ENCODE measurements around the gene MINDY1.
A peak's percentile ranks its signal among the peaks of the same experiment; 100 is the strongest.

MINDY1 gene

GRCh38 chr1:150981805-150982712, 24.6 kb downstream of the MINDY1 start, which contains the start of gene ANXA9:
ANXA9 (plus strand) TSS chr1:150982292; CDS start chr1:150983106, 814 bp downstream.
- DNase-seq (ENCODE audit: low spot score): no peak
- TF ChIP-seq CTCF (IDR thresholded peaks at IDR 0.05; ENCODE audit: extremely low read depth, insufficient read depth, missing control alignments): no peak
- in situ Hi-C loops (cut with MboI; ENCODE audit: low pct_unique_long_range_greater_than_20kb, low sequenced_read_pairs, unreplicated experiment): no loop called here

GRCh38 chr1:150981177-150981804, 25.4 kb downstream of the MINDY1 start:
- DNase-seq (ENCODE audit: low spot score): no peak
- in situ Hi-C loops (cut with MboI; ENCODE audit: low pct_unique_long_range_greater_than_20kb, low sequenced_read_pairs, unreplicated experiment): no loop called here
- TF ChIP-seq CTCF (IDR thresholded peaks at IDR 0.05; ENCODE audit: extremely low read depth, insufficient read depth, missing control alignments): no peak

GRCh38 chr1:150979092-150980056, 27.3 kb downstream of the MINDY1 start:
- in situ Hi-C loops (cut with MboI; ENCODE audit: low pct_unique_long_range_greater_than_20kb, low sequenced_read_pairs, unreplicated experiment): no loop called here
- TF ChIP-seq CTCF (IDR thresholded peaks at IDR 0.05; ENCODE audit: extremely low read depth, insufficient read depth, missing control alignments): peak; percentile 100
- DNase-seq (ENCODE audit: low spot score): peak; percentile 91

GRCh38 chr1:150976879-150977694, 29.6 kb downstream of the MINDY1 start:
- DNase-seq (ENCODE audit: low spot score): no peak
- in situ Hi-C loops (cut with MboI; ENCODE audit: low pct_unique_long_range_greater_than_20kb, low sequenced_read_pairs, unreplicated experiment): no loop called here

GRCh38 chr1:150976401-150976821, 30.3 kb downstream of the MINDY1 start:
- no peak for DNase-seq (ENCODE audit: low spot score)
- in situ Hi-C loops (cut with MboI; ENCODE audit: low pct_unique_long_range_greater_than_20kb, low sequenced_read_pairs, unreplicated experiment): no loop called here
- no peak for TF ChIP-seq CTCF (IDR thresholded peaks at IDR 0.05; ENCODE audit: extremely low read depth, insufficient read depth, missing control alignments)

More at GRCh38 chr1:150976879-150977694, 29.6 kb downstream of the MINDY1 start:
- no peak for TF ChIP-seq CTCF (IDR thresholded peaks at IDR 0.05; ENCODE audit: extremely low read depth, insufficient read depth, missing control alignments)
